K562 (cell line): ENCODE results near the gene ERF. TPM values are rescaled to one million over a fixed set of nuclear protein-coding genes. Genes with fewer than 3 reads are reported as not detected.

Experiments used
- ATF1 ChIP-seq, 2 experiments: fragments of 450-650 bp in 1 of 2; IDR thresholded peaks; 2 replicates each; pipeline ENCODE4 v1.6.1; 2016; ENCODE audit warnings: missing compliant biosample characterization in 1 of 2, missing genetic modification characterization in 1 of 2
- ETV5 ChIP-seq: sonication (generic); formaldehyde crosslinking; IDR thresholded peaks from 2 replicates; pipeline ENCODE4 v1.4.0; 2020; ENCODE audit warnings: low read depth, mild to moderate bottlenecking, missing genetic modification reagents
- HCFC1 ChIP-seq: IDR thresholded peaks from 2 replicates; pipeline ENCODE4 v1.6.1; 2012; ENCODE audit warnings: low read depth, low read length, improper control_type of control experiment
- PHB ChIP-seq: fragments of 250-450 bp; sonication (Bioruptor Pico); IDR thresholded peaks from 2 replicates; pipeline ENCODE4 v1.5.0; 2021
- SP1 ChIP-seq: sonication (generic); formaldehyde crosslinking; IDR thresholded peaks from 2 replicates; pipeline ENCODE4 v1.8.1; 2022; ENCODE audit warnings: mild to moderate bottlenecking, missing genetic modification reagents
- STAG1 ChIP-seq: sonication (generic); formaldehyde crosslinking; IDR thresholded peaks from 2 replicates; pipeline ENCODE4 v1.5.0; 2020; ENCODE audit warnings: missing genetic modification reagents, borderline replicate concordance
- U2AF1 ChIP-seq: fragments of 200-400 bp; formaldehyde crosslinking; optimal IDR thresholded peaks from 2 replicates; pipeline ENCODE3; 2017; ENCODE audit warnings: mild to moderate bottlenecking, low read depth, low read length, moderate library complexity
- ZNF217 ChIP-seq: sonication (generic); formaldehyde crosslinking; IDR thresholded peaks from 2 replicates; pipeline ENCODE4 v1.8.0; 2022; ENCODE audit warnings: mild to moderate bottlenecking, missing genetic modification reagents
- polyA plus RNA-seq, 8 experiments: library from polyadenylated mRNA; depleted of rRNA in 4 of 8; stranded (reverse) in 5 of 8; unstranded in 3 of 8; fragments of >200 nt; fragmentation: Nextera tagmentation in 2 of 8; fragmentation: Illumina TruSeq in 1 of 8; extraction: Ambion mirVana in 2 of 8; extraction: Trizol in 1 of 8; gene quantifications; 2 replicates each; pipeline versions ENCODE4 v1.2.1 to v1.2.3, GENCODE V29; 2011 to 2014; ENCODE audit warnings: inconsistent platforms in 1 of 8, missing spikeins in 1 of 8
- total RNA-seq, 7 experiments: library from RNA; depleted of rRNA in 6 of 7; stranded (reverse); fragments of >200 nt in 6 of 7; fragmentation: Illumina TruSeq in 2 of 7; extraction: Trizol in 2 of 7; gene quantifications; 2 replicates each; pipeline versions ENCODE4 v1.2.1 to v1.2.3, GENCODE V29; 2011 to 2021; ENCODE audit warnings: low replicate concordance in 1 of 7
- TF ChIP-seq, protein P1 (sequence below): fragments of 450-650 bp; formaldehyde crosslinking; IDR thresholded peaks from 2 replicates; pipeline ENCODE4 v1.4.0; 2020; ENCODE audit warnings: mild to moderate bottlenecking
- TF ChIP-seq, protein P2 (sequence below), 2 experiments: fragments of 450-650 bp; IDR thresholded peaks; 2 replicates each; pipeline ENCODE4 v1.6.1; 2018; ENCODE audit warnings: mild to moderate bottlenecking in 2 of 2, low read depth in 1 of 2; ENCODE audit not compliant: partially characterized antibody in 2 of 2
- TF ChIP-seq, protein P3 (sequence below), 2 experiments: fragments of 450-650 bp in 1 of 2; sonication (generic) in 1 of 2; formaldehyde crosslinking in 1 of 2; IDR thresholded peaks; 2 replicates each; pipeline versions ENCODE4 v1.7.1 to v1.9.0; 2016 to 2022; ENCODE audit warnings: inconsistent platforms in 1 of 2, mild to moderate bottlenecking in 1 of 2, missing genetic modification reagents in 1 of 2

ERF gene
- total and polyA plus RNA-seq, 9 of the 15 experiments (the other 6 are each of a cell fraction or from before 2014, with no cell fraction given), result 0.03 to 75.4 (median 27.0) TPM

DNA sequence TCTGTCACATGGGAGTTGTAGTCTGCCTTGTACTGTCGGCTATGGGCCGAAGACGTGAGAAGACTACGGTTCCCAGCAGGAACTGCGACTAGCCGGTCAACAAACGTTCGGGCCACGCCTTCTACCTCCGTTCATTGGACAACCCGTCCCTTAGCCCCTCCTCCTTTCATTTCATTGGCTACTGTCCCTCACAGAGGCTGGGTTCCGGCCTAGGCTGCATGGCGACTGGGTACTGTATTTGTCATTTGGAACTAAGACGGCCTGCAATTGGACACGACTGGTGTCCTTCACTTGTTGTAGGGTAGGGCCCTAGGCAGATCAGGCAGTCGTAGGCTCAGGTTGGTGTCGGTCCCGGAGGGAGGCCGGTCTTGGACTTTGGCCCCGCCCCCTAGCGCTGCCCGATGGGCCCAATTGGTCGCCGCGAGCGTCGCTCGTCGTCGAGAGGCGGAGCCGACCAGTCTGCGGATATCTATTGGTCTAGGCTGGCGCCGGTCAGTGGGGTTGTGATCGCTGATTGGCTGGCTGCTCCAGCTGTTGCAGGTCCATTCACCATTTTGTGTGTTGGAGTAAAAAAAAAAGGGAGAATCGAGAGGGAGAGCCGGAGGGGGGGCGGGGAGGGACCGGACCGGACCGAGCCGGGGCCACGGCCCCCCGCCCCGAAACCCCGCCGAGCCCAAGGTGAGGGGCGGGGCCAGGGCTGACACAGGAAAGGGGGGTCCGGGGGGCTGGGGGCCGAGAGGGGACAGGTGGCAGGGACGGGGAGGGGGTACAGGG lies 14.0 kb upstream of the ERF start, which contains the start of gene CIC (continued):
- TF ChIP-seq, protein P1, sequence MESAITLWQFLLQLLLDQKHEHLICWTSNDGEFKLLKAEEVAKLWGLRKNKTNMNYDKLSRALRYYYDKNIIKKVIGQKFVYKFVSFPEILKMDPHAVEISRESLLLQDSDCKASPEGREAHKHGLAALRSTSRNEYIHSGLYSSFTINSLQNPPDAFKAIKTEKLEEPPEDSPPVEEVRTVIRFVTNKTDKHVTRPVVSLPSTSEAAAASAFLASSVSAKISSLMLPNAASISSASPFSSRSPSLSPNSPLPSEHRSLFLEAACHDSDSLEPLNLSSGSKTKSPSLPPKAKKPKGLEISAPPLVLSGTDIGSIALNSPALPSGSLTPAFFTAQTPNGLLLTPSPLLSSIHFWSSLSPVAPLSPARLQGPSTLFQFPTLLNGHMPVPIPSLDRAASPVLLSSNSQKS (CRISPR knock-in tag), result no peak
- TF ChIP-seq, protein P2, sequence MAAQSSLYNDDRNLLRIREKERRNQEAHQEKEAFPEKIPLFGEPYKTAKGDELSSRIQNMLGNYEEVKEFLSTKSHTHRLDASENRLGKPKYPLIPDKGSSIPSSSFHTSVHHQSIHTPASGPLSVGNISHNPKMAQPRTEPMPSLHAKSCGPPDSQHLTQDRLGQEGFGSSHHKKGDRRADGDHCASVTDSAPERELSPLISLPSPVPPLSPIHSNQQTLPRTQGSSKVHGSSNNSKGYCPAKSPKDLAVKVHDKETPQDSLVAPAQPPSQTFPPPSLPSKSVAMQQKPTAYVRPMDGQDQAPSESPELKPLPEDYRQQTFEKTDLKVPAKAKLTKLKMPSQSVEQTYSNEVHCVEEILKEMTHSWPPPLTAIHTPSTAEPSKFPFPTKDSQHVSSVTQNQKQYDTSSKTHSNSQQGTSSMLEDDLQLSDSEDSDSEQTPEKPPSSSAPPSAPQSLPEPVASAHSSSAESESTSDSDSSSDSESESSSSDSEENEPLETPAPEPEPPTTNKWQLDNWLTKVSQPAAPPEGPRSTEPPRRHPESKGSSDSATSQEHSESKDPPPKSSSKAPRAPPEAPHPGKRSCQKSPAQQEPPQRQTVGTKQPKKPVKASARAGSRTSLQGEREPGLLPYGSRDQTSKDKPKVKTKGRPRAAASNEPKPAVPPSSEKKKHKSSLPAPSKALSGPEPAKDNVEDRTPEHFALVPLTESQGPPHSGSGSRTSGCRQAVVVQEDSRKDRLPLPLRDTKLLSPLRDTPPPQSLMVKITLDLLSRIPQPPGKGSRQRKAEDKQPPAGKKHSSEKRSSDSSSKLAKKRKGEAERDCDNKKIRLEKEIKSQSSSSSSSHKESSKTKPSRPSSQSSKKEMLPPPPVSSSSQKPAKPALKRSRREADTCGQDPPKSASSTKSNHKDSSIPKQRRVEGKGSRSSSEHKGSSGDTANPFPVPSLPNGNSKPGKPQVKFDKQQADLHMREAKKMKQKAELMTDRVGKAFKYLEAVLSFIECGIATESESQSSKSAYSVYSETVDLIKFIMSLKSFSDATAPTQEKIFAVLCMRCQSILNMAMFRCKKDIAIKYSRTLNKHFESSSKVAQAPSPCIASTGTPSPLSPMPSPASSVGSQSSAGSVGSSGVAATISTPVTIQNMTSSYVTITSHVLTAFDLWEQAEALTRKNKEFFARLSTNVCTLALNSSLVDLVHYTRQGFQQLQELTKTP (IDR thresholded peaks at IDR 0.05; ENCODE audit: low read depth in 1 of 2, partially characterized antibody in 2 of 2), result peak; percentile 19 to 99
- TF ChIP-seq HCFC1 (peak; percentile 97), ZNF217 (no peak), U2AF1 (no peak), ATF1 (CRISPR knock-in tag; IDR thresholded peaks at IDR 0.05) (no peak; the same call in 1 of the 2 replicates), ATF1 (tag; IDR thresholded peaks at IDR 0.05) (peak; percentile 94), PHB (CRISPR knock-in tag) (no peak), STAG1 (no peak), SP1 (CRISPR knock-in tag) (peak; percentile 100), ETV5 (CRISPR knock-in tag) (no peak)
- TF ChIP-seq, protein P3, sequence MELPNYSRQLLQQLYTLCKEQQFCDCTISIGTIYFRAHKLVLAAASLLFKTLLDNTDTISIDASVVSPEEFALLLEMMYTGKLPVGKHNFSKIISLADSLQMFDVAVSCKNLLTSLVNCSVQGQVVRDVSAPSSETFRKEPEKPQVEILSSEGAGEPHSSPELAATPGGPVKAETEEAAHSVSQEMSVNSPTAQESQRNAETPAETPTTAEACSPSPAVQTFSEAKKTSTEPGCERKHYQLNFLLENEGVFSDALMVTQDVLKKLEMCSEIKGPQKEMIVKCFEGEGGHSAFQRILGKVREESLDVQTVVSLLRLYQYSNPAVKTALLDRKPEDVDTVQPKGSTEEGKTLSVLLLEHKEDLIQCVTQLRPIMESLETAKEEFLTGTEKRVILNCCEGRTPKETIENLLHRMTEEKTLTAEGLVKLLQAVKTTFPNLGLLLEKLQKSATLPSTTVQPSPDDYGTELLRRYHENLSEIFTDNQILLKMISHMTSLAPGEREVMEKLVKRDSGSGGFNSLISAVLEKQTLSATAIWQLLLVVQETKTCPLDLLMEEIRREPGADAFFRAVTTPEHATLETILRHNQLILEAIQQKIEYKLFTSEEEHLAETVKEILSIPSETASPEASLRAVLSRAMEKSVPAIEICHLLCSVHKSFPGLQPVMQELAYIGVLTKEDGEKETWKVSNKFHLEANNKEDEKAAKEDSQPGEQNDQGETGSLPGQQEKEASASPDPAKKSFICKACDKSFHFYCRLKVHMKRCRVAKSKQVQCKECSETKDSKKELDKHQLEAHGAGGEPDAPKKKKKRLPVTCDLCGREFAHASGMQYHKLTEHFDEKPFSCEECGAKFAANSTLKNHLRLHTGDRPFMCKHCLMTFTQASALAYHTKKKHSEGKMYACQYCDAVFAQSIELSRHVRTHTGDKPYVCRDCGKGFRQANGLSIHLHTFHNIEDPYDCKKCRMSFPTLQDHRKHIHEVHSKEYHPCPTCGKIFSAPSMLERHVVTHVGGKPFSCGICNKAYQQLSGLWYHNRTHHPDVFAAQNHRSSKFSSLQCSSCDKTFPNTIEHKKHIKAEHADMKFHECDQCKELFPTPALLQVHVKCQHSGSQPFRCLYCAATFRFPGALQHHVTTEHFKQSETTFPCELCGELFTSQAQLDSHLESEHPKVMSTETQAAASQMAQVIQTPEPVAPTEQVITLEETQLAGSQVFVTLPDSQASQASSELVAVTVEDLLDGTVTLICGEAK (IDR thresholded peaks at IDR 0.05), result peak; percentile 92
- TF ChIP-seq, protein P3 (CRISPR knock-in tag; IDR thresholded peaks at IDR 0.05), result no peak
